HG03469 (cell line): ENCODE measurements around the gene RFX7.

Source experiments
- ATAC-seq: cut with Tn5 transposase; IDR thresholded peaks from one replicate; pipeline ENCODE4 v1.9.1; 2021; ENCODE audit warnings: mild to moderate bottlenecking, moderate library complexity, moderate number of reproducible peaks; ENCODE audit not compliant: unreplicated experiment

The RFX7 gene

GRCh38 chr15:56244811-56245576 is 1.3 kb upstream of the RFX7 start:
- no peak for ATAC-seq

GRCh38 chr15:56244038-56244810 is 545 bp upstream of the RFX7 start:
- no peak for ATAC-seq

GRCh38 chr15:56242576-56243162 is 1.0 kb downstream of the RFX7 start:
- no peak for ATAC-seq

- no peak for ATAC-seq
Observed at GRCh38 chr15:56241374-56242105, 2.1 kb downstream of the RFX7 start.

- no peak for ATAC-seq
Observed at GRCh38 chr15:56240390-56240789, 3.3 kb downstream of the RFX7 start.

- ATAC-seq, result no peak
Observed at GRCh38 chr15:56236197-56236596, 7.5 kb downstream of the RFX7 start.

GRCh38 chr15:56234804-56235203 is 8.9 kb downstream of the RFX7 start:
- ATAC-seq, result no peak

- ATAC-seq, result no peak
Observed at GRCh38 chr15:56233549-56233948, 10.1 kb downstream of the RFX7 start.

- no peak for ATAC-seq
Observed at GRCh38 chr15:56232058-56232457, 11.6 kb downstream of the RFX7 start.

GRCh38 chr15:56228854-56229253 is 14.8 kb downstream of the RFX7 start:
- no peak for ATAC-seq

GRCh38 chr15:56228352-56228751 is 15.3 kb downstream of the RFX7 start:
- ATAC-seq, result no peak

- ATAC-seq, result no peak
Observed at GRCh38 chr15:56227780-56228179, 15.9 kb downstream of the RFX7 start.

GRCh38 chr15:56227306-56227705 is 16.4 kb downstream of the RFX7 start:
- no peak for ATAC-seq

- no peak for ATAC-seq
Observed at GRCh38 chr15:56225520-56225919, 18.2 kb downstream of the RFX7 start.

- ATAC-seq, result no peak
Observed at GRCh38 chr15:56222302-56222701, 21.4 kb downstream of the RFX7 start.

GRCh38 chr15:56217341-56217740 is 26.3 kb downstream of the RFX7 start:
- no peak for ATAC-seq

- ATAC-seq, result no peak
Observed at GRCh38 chr15:56215769-56216168, 27.9 kb downstream of the RFX7 start.

- ATAC-seq, result no peak
Observed at GRCh38 chr15:56211960-56212550, 31.6 kb downstream of the RFX7 start.

GRCh38 chr15:56211064-56211463 is 32.6 kb downstream of the RFX7 start:
- no peak for ATAC-seq

- no peak for ATAC-seq
Observed at GRCh38 chr15:56208641-56209155, 35.0 kb downstream of the RFX7 start.

GRCh38 chr15:56208185-56208584 is 35.5 kb downstream of the RFX7 start:
- ATAC-seq, result no peak
